K562 (cell line): ENCODE data around the gene EFHC1. TPM values are rescaled to one million over a fixed set of nuclear protein-coding genes. Genes with fewer than 3 reads are reported as not detected.

Experiments used
- ADNP ChIP-seq: fragments of 200-800 bp; sonication (Bioruptor generic); IDR thresholded peaks from 2 replicates; pipeline ENCODE4 v1.6.1; 2016; ENCODE audit warnings: missing genetic modification characterization, missing compliant biosample characterization
- MCM2 ChIP-seq: fragments of 450-650 bp; IDR thresholded peaks from 2 replicates; pipeline ENCODE4 v1.6.1; 2017; ENCODE audit warnings: low read depth, mild to moderate bottlenecking
- MIER1 ChIP-seq: fragments of 450-650 bp; IDR thresholded peaks from 2 replicates; pipeline ENCODE4 v1.6.1; 2016; ENCODE audit warnings: antibody characterized with exemption, mild to moderate bottlenecking, low read depth
- NR2C2 ChIP-seq, 2 experiments: fragments of 200-800 bp in 1 of 2; sonication (Bioruptor generic) in 1 of 2; sonication (generic) in 1 of 2; formaldehyde crosslinking in 1 of 2; IDR thresholded peaks; 2 replicates each; pipeline versions ENCODE4 v1.6.1 to v1.8.0; 2016 to 2022; ENCODE audit warnings: mild to moderate bottlenecking in 1 of 2, missing compliant biosample characterization in 1 of 2, missing genetic modification characterization in 1 of 2, missing genetic modification reagents in 1 of 2
- POLR2A ChIP-seq: fragments of 450-650 bp; conservative IDR thresholded peaks from 2 replicates; pipeline ENCODE4 v1.6.1; 2016
- RFX1 ChIP-seq: fragments of 450-650 bp; IDR thresholded peaks from 2 replicates; pipeline ENCODE4 v1.6.1; 2016; ENCODE audit warnings: mild to moderate bottlenecking, moderate library complexity
- TSC22D4 ChIP-seq: fragments of 450-650 bp; IDR thresholded peaks from 2 replicates; pipeline ENCODE4 v1.6.1; 2016; ENCODE audit warnings: missing genetic modification characterization, missing biosample characterization, control low read depth
- ZBTB1 ChIP-seq: sonication (generic); formaldehyde crosslinking; IDR thresholded peaks from 2 replicates; pipeline ENCODE4 v1.8.1; 2023; ENCODE audit warnings: missing genetic modification reagents, low read depth, mild to moderate bottlenecking, borderline replicate concordance
- ZNF124 ChIP-seq: sonication (generic); formaldehyde crosslinking; IDR thresholded peaks from 2 replicates; pipeline ENCODE4 v1.8.1; 2022; ENCODE audit warnings: missing genetic modification reagents
- ZNF133 ChIP-seq: fragments of 250-450 bp; sonication (Bioruptor Pico); IDR thresholded peaks from 2 replicates; pipeline ENCODE4 v1.4.0; 2020; ENCODE audit warnings: mild to moderate bottlenecking
- ZNF253 ChIP-seq: fragments of 250-450 bp; sonication (Bioruptor Pico); conservative IDR thresholded peaks from 2 replicates; pipeline ENCODE4 v1.6.1; 2021; ENCODE audit warnings: mild to moderate bottlenecking
- ZNF444 ChIP-seq: fragments of 250-450 bp; sonication (Bioruptor Pico); IDR thresholded peaks from 2 replicates; pipeline ENCODE4 v1.4.0; 2020; ENCODE audit warnings: mild to moderate bottlenecking, moderate library complexity
- ZNF584 ChIP-seq: fragments of 200-800 bp; sonication (Bioruptor generic); IDR thresholded peaks from 2 replicates; pipeline ENCODE4 v1.6.1; 2016; ENCODE audit warnings: low read depth, mild to moderate bottlenecking, missing genetic modification characterization, missing compliant biosample characterization
- ZNF589 ChIP-seq: fragments of 200-800 bp; sonication (Bioruptor generic); IDR thresholded peaks from 2 replicates; pipeline ENCODE4 v1.6.1; 2016; ENCODE audit warnings: low read depth, missing genetic modification characterization, missing compliant biosample characterization
- ZSCAN29 ChIP-seq: fragments of 450-650 bp; IDR thresholded peaks from 2 replicates; pipeline ENCODE4 v1.6.1; 2017
- polyA plus RNA-seq, 8 experiments: library from polyadenylated mRNA; depleted of rRNA in 4 of 8; stranded (reverse) in 5 of 8; unstranded in 3 of 8; fragments of >200 nt; fragmentation: Nextera tagmentation in 2 of 8; fragmentation: Illumina TruSeq in 1 of 8; extraction: Ambion mirVana in 2 of 8; extraction: Trizol in 1 of 8; gene quantifications; 2 replicates each; pipeline versions ENCODE4 v1.2.1 to v1.2.3, GENCODE V29; 2011 to 2014; ENCODE audit warnings: inconsistent platforms in 1 of 8, missing spikeins in 1 of 8
- total RNA-seq, 7 experiments: library from RNA; depleted of rRNA in 6 of 7; stranded (reverse); fragments of >200 nt in 6 of 7; fragmentation: Illumina TruSeq in 2 of 7; extraction: Trizol in 2 of 7; gene quantifications; 2 replicates each; pipeline versions ENCODE4 v1.2.1 to v1.2.3, GENCODE V29; 2011 to 2021; ENCODE audit warnings: low replicate concordance in 1 of 7
- TF ChIP-seq, protein P1 (sequence below): sonication (generic); formaldehyde crosslinking; IDR thresholded peaks from 2 replicates; pipeline ENCODE4 v1.8.0; 2022; ENCODE audit warnings: missing genetic modification reagents, mild to moderate bottlenecking, borderline replicate concordance
- TF ChIP-seq, protein P2 (sequence below): fragments of 450-650 bp; IDR thresholded peaks from 2 replicates; pipeline ENCODE4 v1.6.1; 2016; ENCODE audit warnings: mild to moderate bottlenecking
- TF ChIP-seq, protein P3 (sequence below): fragments of 250-450 bp; sonication (Bioruptor Pico); IDR thresholded peaks from 2 replicates; pipeline ENCODE4 v1.5.0; 2022; ENCODE audit warnings: mild to moderate bottlenecking
- TF ChIP-seq, protein P4 (sequence below): sonication (generic); formaldehyde crosslinking; IDR thresholded peaks from 2 replicates; pipeline ENCODE4 v1.8.0; 2022; ENCODE audit warnings: mild to moderate bottlenecking, missing genetic modification reagents

Gene EFHC1
- total and polyA plus RNA-seq, 9 of the 15 experiments (the other 6 are each of a cell fraction or from before 2014, with no cell fraction given): 9.5 to 31.0 (median 14.9) TPM

DNA sequence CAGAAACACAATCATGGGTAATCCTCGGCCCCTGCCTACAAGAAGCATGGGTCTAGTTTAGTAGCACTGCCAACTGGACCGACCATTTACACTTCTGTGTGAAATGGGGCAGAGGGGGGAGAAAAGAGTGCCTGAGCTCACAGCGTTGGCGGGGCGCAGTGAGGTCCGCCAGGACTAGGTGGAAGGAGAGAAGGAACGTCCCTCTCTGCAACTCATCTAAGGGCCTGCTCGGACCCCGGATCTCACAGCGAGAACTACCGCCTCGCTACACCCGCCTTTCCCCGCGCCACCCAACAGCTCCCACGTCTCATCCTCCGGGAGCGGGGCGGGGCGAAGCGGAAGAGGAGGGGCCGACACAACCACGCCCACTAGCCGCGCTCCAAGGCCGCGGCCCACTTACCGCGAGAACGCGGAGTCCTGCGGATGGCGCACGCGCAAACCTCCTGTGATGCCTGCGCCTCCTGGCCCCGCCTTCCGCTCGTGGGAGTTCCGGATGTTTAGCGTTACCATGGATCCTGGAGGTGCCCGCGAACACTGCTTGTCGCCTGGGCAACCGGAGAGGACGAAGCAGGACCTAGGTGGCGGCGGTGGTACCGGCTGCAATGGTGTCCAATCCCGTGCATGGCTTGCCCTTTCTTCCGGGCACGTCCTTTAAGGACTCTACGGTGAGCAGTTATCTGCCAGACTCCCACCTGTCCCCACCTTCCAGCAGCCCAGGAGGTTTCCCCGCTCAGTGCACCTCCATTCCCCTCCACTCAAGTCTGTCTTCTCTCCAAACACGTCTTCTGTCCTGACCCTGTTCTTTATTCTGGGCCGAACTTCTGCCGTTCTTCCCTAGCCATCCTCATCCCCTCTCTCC is at the start of gene EFHC1 (continued):
- TF ChIP-seq, protein P1, sequence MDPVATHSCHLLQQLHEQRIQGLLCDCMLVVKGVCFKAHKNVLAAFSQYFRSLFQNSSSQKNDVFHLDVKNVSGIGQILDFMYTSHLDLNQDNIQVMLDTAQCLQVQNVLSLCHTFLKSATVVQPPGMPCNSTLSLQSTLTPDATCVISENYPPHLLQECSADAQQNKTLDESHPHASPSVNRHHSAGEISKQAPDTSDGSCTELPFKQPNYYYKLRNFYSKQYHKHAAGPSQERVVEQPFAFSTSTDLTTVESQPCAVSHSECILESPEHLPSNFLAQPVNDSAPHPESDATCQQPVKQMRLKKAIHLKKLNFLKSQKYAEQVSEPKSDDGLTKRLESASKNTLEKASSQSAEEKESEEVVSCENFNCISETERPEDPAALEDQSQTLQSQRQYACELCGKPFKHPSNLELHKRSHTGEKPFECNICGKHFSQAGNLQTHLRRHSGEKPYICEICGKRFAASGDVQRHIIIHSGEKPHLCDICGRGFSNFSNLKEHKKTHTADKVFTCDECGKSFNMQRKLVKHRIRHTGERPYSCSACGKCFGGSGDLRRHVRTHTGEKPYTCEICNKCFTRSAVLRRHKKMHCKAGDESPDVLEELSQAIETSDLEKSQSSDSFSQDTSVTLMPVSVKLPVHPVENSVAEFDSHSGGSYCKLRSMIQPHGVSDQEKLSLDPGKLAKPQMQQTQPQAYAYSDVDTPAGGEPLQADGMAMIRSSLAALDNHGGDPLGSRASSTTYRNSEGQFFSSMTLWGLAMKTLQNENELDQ (CRISPR knock-in tag): no peak
- TF ChIP-seq MCM2 (no peak), POLR2A (peak; percentile 93), MIER1 (no peak), ZBTB1 (no peak), ZNF253 (CRISPR knock-in tag) (no peak), TSC22D4 (tag) (no peak), RFX1 (peak; percentile 99), ZNF589 (no peak), ZNF124 (no peak), ZNF444 (CRISPR knock-in tag) (no peak), ADNP (tag) (no peak), ZNF584 (CRISPR knock-in tag) (no peak), NR2C2 (CRISPR knock-in tag; IDR thresholded peaks at IDR 0.05) (peak; percentile 59; the same call in 1 of the 2 replicates), NR2C2 (tag; IDR thresholded peaks at IDR 0.05) (no peak), ZSCAN29 (no peak), ZNF133 (CRISPR knock-in tag) (no peak)
- TF ChIP-seq, protein P2, sequence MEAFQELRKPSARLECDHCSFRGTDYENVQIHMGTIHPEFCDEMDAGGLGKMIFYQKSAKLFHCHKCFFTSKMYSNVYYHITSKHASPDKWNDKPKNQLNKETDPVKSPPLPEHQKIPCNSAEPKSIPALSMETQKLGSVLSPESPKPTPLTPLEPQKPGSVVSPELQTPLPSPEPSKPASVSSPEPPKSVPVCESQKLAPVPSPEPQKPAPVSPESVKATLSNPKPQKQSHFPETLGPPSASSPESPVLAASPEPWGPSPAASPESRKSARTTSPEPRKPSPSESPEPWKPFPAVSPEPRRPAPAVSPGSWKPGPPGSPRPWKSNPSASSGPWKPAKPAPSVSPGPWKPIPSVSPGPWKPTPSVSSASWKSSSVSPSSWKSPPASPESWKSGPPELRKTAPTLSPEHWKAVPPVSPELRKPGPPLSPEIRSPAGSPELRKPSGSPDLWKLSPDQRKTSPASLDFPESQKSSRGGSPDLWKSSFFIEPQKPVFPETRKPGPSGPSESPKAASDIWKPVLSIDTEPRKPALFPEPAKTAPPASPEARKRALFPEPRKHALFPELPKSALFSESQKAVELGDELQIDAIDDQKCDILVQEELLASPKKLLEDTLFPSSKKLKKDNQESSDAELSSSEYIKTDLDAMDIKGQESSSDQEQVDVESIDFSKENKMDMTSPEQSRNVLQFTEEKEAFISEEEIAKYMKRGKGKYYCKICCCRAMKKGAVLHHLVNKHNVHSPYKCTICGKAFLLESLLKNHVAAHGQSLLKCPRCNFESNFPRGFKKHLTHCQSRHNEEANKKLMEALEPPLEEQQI: 0 out of 2 replicates have a peak, but pooled peaks have one; percentile 34
- TF ChIP-seq, protein P3, sequence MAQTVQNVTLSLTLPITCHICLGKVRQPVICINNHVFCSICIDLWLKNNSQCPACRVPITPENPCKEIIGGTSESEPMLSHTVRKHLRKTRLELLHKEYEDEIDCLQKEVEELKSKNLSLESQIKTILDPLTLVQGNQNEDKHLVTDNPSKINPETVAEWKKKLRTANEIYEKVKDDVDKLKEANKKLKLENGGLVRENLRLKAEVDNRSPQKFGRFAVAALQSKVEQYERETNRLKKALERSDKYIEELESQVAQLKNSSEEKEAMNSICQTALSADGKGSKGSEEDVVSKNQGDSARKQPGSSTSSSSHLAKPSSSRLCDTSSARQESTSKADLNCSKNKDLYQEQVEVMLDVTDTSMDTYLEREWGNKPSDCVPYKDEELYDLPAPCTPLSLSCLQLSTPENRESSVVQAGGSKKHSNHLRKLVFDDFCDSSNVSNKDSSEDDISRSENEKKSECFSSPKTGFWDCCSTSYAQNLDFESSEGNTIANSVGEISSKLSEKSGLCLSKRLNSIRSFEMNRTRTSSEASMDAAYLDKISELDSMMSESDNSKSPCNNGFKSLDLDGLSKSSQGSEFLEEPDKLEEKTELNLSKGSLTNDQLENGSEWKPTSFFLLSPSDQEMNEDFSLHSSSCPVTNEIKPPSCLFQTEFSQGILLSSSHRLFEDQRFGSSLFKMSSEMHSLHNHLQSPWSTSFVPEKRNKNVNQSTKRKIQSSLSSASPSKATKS (CRISPR knock-in tag): no peak
- TF ChIP-seq, protein P4, sequence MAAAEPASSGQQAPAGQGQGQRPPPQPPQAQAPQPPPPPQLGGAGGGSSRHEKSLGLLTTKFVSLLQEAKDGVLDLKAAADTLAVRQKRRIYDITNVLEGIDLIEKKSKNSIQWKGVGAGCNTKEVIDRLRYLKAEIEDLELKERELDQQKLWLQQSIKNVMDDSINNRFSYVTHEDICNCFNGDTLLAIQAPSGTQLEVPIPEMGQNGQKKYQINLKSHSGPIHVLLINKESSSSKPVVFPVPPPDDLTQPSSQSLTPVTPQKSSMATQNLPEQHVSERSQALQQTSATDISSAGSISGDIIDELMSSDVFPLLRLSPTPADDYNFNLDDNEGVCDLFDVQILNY (CRISPR knock-in tag): no peak
